ENCODE data around the gene CEP78.

Gene CEP78

DNA sequence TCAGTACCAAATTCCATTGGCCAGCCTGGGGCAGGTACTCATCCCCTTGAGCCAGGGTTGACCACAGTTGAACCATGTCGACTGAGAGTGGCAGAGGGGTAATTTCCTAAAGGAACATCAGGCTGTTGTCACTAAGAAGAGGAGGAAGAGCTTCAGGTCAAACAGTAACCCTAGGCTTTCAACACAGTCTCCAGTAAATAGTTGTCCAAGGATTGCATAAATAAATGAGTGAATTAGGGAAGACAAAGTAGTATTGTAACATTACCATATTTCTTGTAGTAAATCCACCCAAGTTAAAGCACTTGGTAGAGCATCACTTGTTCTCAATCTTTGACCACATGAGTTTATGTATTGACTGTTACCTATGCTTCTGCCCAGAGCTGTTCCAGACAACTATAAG lies 68.5 kb downstream of the CEP78 start:
- Histone ChIP-seq H3K79me1 (ENCODE audit: low read length) (peaks cover 18% of the 10 kb centered on the region), H2BK120ac (ENCODE audit: low read depth, low read length) (no peak overlapping the region), H3K56ac (ENCODE audit: low read length) (no peak overlapping the region), H2BK5ac (ENCODE audit: low read length) (no peak overlapping the region), H3K9ac (ENCODE audit: low read length) (no peak overlapping the region), H2BK15ac (replicated peaks; ENCODE audit: low read depth) (no peak overlapping the region), H3K4me1 (ENCODE audit: control insufficient read depth, low read depth, low read length) (peaks cover 2% of the 10 kb centered on the region), H3K4me3 (ENCODE audit: low read length) (no peak overlapping the region), H3K36me3 (ENCODE audit: control insufficient read depth, insufficient read depth, low read length) (peaks cover 26% of the 10 kb centered on the region), H3K27ac (ENCODE audit: low read depth, low read length) (no peak overlapping the region), H4K8ac (ENCODE audit: low read depth, low read length) (no peak overlapping the region), H4K5ac (ENCODE audit: low read length) (no peak overlapping the region), H2AK5ac (ENCODE audit: low read length) (no peak overlapping the region), H3K4ac (ENCODE audit: low read depth, low read length) (no peak overlapping the region), H3K27me3 (ENCODE audit: insufficient read depth, low read length, poor library complexity) (no peaks in the 10 kb centered on the region), H3K23ac (ENCODE audit: low read length) (no peak overlapping the region), H3K79me2 (ENCODE audit: control insufficient read depth, insufficient read depth, low read length) (peaks cover 34% of the 10 kb centered on the region), H3K4me2 (ENCODE audit: low read length) (no peak overlapping the region), H3K18ac (ENCODE audit: low read length) (no peak overlapping the region)
- WGBS (ENCODE audit: extremely low coverage, insufficient coverage, low lambda C conversion rate): no CpG with 5 or more reads among the region's 1 CpG
- no peak for DNase-seq

DNA sequence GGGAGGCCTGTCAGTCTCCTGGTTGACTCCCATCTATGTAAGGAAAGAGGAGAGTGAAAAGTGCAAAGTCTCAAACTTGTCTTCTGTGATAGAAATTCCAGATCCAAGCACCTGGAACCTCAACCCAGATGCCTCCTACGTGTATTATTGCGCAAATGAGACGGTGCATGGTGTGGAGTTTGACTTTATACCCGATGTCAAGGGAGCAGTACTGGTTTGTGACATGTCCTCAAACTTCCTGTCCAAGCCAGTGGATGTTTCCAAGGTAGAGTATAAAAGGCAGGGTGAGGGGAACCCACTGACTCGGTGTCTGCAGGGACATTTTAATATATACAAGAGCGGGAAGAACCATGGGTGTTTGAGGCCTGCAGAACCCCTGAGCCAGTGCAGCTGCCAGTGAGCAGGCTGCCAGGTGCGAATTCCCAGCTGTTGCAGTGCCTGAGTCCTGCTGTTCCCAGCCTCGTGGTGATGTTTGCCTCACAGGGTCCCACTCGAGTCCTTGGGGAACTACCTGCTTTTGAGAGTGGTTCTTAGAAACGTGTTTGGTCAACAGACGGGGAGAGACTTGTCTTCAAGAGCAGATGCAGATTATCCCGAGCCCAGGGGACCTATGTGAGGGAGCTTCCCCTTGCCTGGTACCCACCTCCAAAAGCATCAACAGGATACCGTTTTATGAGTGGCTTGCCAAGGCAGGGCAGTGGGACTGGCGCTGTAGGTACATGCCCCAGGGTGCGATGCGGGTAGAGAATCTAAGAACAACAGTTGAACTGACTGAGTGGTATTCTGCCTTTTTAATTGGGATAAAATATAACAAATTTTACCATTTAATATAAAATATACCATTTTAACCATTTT lies 70.6 kb downstream of the CEP78 start:
- no peak overlapping the region for H3K4ac ChIP-seq (ENCODE audit: low read depth, low read length)
- no peak overlapping the region for H4K8ac ChIP-seq (ENCODE audit: low read depth, low read length)
- no peaks in the 10 kb centered on the region for H3K27me3 ChIP-seq (ENCODE audit: insufficient read depth, low read length, poor library complexity)
- no peak overlapping the region for H3K4me2 ChIP-seq (ENCODE audit: low read length)
- DNase-seq: no peak
- no peak overlapping the region for H3K9ac ChIP-seq (ENCODE audit: low read length)
- H4K5ac ChIP-seq (ENCODE audit: low read length): no peak overlapping the region
- no peak overlapping the region for H3K4me3 ChIP-seq (ENCODE audit: low read length)
- no peak overlapping the region for H2BK120ac ChIP-seq (ENCODE audit: low read depth, low read length)
- no peak overlapping the region for H3K56ac ChIP-seq (ENCODE audit: low read length)
- no CpG with 5 or more reads among the region's 16 CpGs for WGBS (ENCODE audit: extremely low coverage, insufficient coverage, low lambda C conversion rate)
- peaks cover 33% of the 10 kb centered on the region for H3K36me3 ChIP-seq (ENCODE audit: control insufficient read depth, insufficient read depth, low read length)
- H2BK5ac ChIP-seq (ENCODE audit: low read length): no peak overlapping the region
- H3K79me2 ChIP-seq (ENCODE audit: control insufficient read depth, insufficient read depth, low read length): peaks cover 26% of the 10 kb centered on the region
- peaks cover 21% of the 10 kb centered on the region for H3K79me1 ChIP-seq (ENCODE audit: low read length)
- H2AK5ac ChIP-seq (ENCODE audit: low read length): no peak overlapping the region
- no peak overlapping the region for H2BK15ac ChIP-seq (replicated peaks; ENCODE audit: low read depth)
- no peak overlapping the region for H3K18ac ChIP-seq (ENCODE audit: low read length)
- H3K23ac ChIP-seq (ENCODE audit: low read length): no peak overlapping the region
- no peaks in the 10 kb centered on the region for H3K4me1 ChIP-seq (ENCODE audit: control insufficient read depth, low read depth, low read length)
- no peak overlapping the region for H3K27ac ChIP-seq (ENCODE audit: low read depth, low read length)

DNA sequence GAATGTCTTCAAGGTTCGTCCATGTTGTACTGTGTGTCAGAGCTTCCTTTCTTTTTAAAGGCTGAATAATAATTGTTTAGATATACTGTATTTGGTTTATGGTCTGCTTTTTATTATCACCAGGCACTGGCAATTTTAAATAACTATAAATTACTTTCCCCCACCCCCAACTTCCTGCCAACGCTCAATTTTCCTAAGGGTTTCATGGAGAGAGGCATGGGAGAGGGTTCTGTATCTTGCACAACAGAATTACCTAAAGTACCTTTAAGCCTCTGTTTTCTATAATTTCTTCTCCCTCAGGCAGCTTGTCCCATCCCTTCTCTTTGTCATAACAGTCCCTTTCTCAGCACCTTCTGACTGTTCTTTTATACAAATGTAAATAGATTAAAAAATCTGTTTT lies 71.5 kb downstream of the CEP78 start:
- Histone ChIP-seq H3K4me1 (ENCODE audit: control insufficient read depth, low read depth, low read length) (no peaks in the 10 kb centered on the region), H3K23ac (ENCODE audit: low read length) (no peak overlapping the region), H3K18ac (ENCODE audit: low read length) (no peak overlapping the region), H2BK15ac (replicated peaks; ENCODE audit: low read depth) (no peak overlapping the region), H2BK5ac (ENCODE audit: low read length) (no peak overlapping the region), H3K4me3 (ENCODE audit: low read length) (no peak overlapping the region), H4K5ac (ENCODE audit: low read length) (no peak overlapping the region), H2AK5ac (ENCODE audit: low read length) (no peak overlapping the region), H4K8ac (ENCODE audit: low read depth, low read length) (no peak overlapping the region), H3K56ac (ENCODE audit: low read length) (no peak overlapping the region), H2BK120ac (ENCODE audit: low read depth, low read length) (no peak overlapping the region), H3K27me3 (ENCODE audit: insufficient read depth, low read length, poor library complexity) (no peaks in the 10 kb centered on the region), H3K4ac (ENCODE audit: low read depth, low read length) (no peak overlapping the region), H3K36me3 (ENCODE audit: control insufficient read depth, insufficient read depth, low read length) (peaks cover 33% of the 10 kb centered on the region), H3K79me2 (ENCODE audit: control insufficient read depth, insufficient read depth, low read length) (peaks cover 24% of the 10 kb centered on the region), H3K27ac (ENCODE audit: low read depth, low read length) (no peak overlapping the region), H3K9ac (ENCODE audit: low read length) (no peak overlapping the region), H3K79me1 (ENCODE audit: low read length) (peaks cover 21% of the 10 kb centered on the region), H3K4me2 (ENCODE audit: low read length) (no peak overlapping the region)
- WGBS (ENCODE audit: extremely low coverage, insufficient coverage, low lambda C conversion rate): no CpG with 5 or more reads among the region's 2 CpGs
- no peak for DNase-seq

DNA sequence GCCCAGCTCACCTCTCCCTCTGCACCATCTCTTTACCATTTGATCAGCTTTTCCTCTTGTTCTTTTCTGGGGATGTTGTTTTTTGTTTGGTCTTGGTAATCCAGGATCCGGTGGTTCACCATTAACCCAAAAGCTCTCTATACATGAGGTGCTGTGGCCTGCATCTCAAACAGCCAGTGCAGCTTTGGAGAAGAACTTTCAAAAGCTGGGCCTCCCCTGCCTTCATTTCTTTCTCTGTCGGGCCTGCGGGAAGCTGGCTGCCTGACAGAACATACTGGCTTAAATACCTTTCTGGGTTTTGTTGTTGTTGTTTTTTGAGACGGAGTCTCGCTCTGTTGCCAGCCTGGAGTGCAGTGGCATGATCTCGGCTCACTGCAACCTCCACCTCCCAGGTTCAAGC lies 73.2 kb downstream of the CEP78 start:
- no CpG with 5 or more reads among the region's 6 CpGs for WGBS (ENCODE audit: extremely low coverage, insufficient coverage, low lambda C conversion rate)

DNA sequence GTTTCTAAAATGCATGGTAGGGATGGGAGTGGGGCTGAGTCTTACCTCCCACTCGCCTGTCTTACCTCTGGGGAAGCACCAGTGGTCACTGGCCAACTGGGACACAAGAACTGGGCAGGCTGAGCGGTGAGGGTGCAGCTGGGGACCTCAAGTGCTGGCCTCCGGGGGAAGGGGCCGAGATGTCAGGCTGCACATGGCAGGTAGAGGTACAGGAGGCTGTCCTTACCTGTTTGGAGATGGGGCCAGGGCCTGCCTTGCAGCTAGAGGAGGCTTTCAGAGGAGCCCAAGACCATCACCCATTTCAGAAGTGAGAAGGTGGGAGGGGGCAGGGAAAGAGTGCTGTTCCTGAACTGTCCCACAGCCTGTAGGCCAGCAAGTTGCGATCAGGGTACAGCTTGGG lies 75.2 kb downstream of the CEP78 start:
- H3K4ac ChIP-seq (ENCODE audit: low read depth, low read length): no peak overlapping the region
- DNase-seq: no peak
- H4K5ac ChIP-seq (ENCODE audit: low read length): no peak overlapping the region
- no peak overlapping the region for H3K4me2 ChIP-seq (ENCODE audit: low read length)
- no peak overlapping the region for H3K18ac ChIP-seq (ENCODE audit: low read length)
- no peak overlapping the region for H3K56ac ChIP-seq (ENCODE audit: low read length)
- H3K4me3 ChIP-seq (ENCODE audit: low read length): no peak overlapping the region
- H4K8ac ChIP-seq (ENCODE audit: low read depth, low read length): no peak overlapping the region
- H2AK5ac ChIP-seq (ENCODE audit: low read length): no peak overlapping the region
- H2BK15ac ChIP-seq (replicated peaks; ENCODE audit: low read depth): no peak overlapping the region
- H3K79me2 ChIP-seq (ENCODE audit: control insufficient read depth, insufficient read depth, low read length): peaks cover 22% of the 10 kb centered on the region
- H3K79me1 ChIP-seq (ENCODE audit: low read length): peaks cover 20% of the 10 kb centered on the region
- H3K23ac ChIP-seq (ENCODE audit: low read length): no peak overlapping the region
- H3K4me1 ChIP-seq (ENCODE audit: control insufficient read depth, low read depth, low read length): no peaks in the 10 kb centered on the region
- H3K36me3 ChIP-seq (ENCODE audit: control insufficient read depth, insufficient read depth, low read length): peaks cover 26% of the 10 kb centered on the region
- H2BK5ac ChIP-seq (ENCODE audit: low read length): no peak overlapping the region
- no peak overlapping the region for H3K9ac ChIP-seq (ENCODE audit: low read length)
- no CpG with 5 or more reads among the region's 5 CpGs for WGBS (ENCODE audit: extremely low coverage, insufficient coverage, low lambda C conversion rate)
- H3K27me3 ChIP-seq (ENCODE audit: insufficient read depth, low read length, poor library complexity): no peaks in the 10 kb centered on the region
- no peak overlapping the region for H3K27ac ChIP-seq (ENCODE audit: low read depth, low read length)
- H2BK120ac ChIP-seq (ENCODE audit: low read depth, low read length): no peak overlapping the region

More for the DNA sequence above, 73.2 kb downstream of the CEP78 start:
- Histone ChIP-seq H3K4me1 (ENCODE audit: control insufficient read depth, low read depth, low read length) (no peaks in the 10 kb centered on the region), H3K4ac (ENCODE audit: low read depth, low read length) (no peak overlapping the region), H2BK5ac (ENCODE audit: low read length) (no peak overlapping the region), H3K9ac (ENCODE audit: low read length) (no peak overlapping the region), H3K79me2 (ENCODE audit: control insufficient read depth, insufficient read depth, low read length) (peaks cover 21% of the 10 kb centered on the region), H3K36me3 (ENCODE audit: control insufficient read depth, insufficient read depth, low read length) (peaks cover 29% of the 10 kb centered on the region), H3K18ac (ENCODE audit: low read length) (no peak overlapping the region), H3K4me2 (ENCODE audit: low read length) (no peak overlapping the region), H3K4me3 (ENCODE audit: low read length) (no peak overlapping the region), H4K8ac (ENCODE audit: low read depth, low read length) (no peak overlapping the region), H3K27me3 (ENCODE audit: insufficient read depth, low read length, poor library complexity) (no peaks in the 10 kb centered on the region), H3K27ac (ENCODE audit: low read depth, low read length) (no peak overlapping the region), H2BK120ac (ENCODE audit: low read depth, low read length) (no peak overlapping the region), H2AK5ac (ENCODE audit: low read length) (no peak overlapping the region), H2BK15ac (replicated peaks; ENCODE audit: low read depth) (no peak overlapping the region), H3K23ac (ENCODE audit: low read length) (no peak overlapping the region), H3K56ac (ENCODE audit: low read length) (no peak overlapping the region), H4K5ac (ENCODE audit: low read length) (no peak overlapping the region), H3K79me1 (ENCODE audit: low read length) (peaks cover 15% of the 10 kb centered on the region)
- no peak for DNase-seq
